GM12872 (cell line): ENCODE data around the gene MYO1C.

Experiments
- TF ChIP-seq, protein P1 (sequence below): IDR thresholded peaks from 3 replicates; pipeline ENCODE4 v1.5.1; 2011; ENCODE audit warnings: low read depth, mild to moderate bottlenecking, low read length, moderate library complexity; ENCODE audit not compliant: insufficient read depth

MYO1C gene

GRCh38 chr17:1467258-1467657 lies 25.2 kb downstream of the MYO1C start:
- TF ChIP-seq, protein P1, sequence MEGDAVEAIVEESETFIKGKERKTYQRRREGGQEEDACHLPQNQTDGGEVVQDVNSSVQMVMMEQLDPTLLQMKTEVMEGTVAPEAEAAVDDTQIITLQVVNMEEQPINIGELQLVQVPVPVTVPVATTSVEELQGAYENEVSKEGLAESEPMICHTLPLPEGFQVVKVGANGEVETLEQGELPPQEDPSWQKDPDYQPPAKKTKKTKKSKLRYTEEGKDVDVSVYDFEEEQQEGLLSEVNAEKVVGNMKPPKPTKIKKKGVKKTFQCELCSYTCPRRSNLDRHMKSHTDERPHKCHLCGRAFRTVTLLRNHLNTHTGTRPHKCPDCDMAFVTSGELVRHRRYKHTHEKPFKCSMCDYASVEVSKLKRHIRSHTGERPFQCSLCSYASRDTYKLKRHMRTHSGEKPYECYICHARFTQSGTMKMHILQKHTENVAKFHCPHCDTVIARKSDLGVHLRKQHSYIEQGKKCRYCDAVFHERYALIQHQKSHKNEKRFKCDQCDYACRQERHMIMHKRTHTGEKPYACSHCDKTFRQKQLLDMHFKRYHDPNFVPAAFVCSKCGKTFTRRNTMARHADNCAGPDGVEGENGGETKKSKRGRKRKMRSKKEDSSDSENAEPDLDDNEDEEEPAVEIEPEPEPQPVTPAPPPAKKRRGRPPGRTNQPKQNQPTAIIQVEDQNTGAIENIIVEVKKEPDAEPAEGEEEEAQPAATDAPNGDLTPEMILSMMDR = no peak

GRCh38 chr17:1464186-1464585 lies 28.3 kb downstream of the MYO1C start:
- TF ChIP-seq, protein P1 = no peak

DNA sequence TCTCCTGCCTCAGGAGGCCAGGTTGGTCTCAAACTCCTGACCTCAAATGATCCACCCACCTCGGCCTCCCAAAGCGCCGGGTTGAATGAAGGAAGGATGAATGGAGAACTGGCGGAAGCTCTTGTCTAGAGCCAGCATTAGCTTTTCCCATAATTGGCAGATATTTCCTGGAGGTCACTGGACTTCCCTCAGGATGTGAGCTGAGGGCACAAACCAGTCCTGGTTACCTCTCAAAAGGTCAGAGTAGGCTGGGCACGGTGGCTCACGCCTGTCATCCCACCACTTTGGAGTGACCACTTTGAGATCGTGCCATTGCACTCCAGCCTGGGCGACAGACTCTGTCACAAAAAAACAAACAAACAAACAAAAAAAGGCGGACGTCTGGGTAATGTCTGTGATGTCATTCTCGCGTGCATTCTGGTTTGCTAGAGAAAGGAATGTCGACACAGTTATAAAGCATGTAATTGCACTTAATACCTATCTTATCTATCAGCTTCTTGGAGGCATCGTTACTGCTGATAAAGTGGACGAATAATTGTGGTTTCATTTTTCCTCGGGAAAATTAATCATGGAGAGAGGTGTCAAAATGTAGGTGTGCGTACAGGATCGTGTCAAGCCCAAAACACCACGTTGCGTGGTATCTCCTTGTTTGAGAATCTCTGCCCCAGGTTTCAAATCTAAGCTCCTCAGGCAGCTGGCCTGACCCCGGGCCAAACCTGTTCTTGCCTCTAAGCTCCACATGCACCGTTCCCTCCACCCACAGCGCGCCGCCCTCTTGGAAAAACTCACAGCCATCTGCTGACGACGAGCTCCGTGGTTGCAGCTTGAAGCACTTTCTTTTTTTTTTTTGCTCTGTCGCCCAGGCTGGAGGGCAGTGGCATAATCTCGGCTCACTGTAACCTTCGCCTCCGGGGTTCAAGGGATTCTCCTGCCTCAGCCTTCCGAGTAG lies 30.0 kb downstream of the MYO1C start:
- TF ChIP-seq, protein P1 = no peak

DNA sequence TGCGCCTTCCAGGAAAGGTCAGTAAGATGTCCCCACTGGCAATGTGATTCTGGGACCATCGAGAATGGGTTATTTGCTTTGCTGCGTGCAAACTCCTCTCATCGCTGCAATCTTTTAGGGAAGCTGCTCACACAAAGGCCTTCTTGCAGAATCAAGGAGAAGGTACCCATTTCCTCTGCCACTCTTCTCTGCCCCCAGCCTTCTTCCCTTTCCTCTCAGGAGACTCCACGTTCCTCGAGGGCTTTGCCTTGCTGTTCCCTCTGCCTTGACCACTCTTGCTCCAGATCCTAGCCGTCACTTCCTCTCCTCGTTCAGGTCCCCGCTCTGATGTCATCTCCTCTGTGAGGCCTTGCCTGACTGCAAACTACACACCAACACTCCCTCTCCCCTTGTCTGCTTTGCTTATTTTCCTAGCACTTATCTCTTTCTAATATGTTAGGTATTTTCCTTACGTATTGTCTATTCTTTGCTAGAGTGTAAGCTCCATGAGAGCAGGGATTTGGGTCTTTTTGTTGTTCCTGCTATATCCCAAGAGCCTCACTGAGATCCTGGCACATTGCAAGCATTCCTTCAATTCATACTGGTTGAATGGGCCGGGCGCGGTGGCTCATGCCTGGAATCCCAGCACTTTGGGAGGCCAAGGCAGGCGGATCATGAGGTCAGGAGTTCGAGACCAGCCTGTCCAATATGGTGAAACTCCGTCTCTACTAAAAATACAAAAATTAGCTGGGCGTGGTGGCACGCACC lies 31.1 kb downstream of the MYO1C start:
- TF ChIP-seq, protein P1 = no peak

- TF ChIP-seq, protein P1 = no peak
These were observed 32.3 kb downstream of the MYO1C start for GRCh38 chr17:1460233-1460632.

DNA sequence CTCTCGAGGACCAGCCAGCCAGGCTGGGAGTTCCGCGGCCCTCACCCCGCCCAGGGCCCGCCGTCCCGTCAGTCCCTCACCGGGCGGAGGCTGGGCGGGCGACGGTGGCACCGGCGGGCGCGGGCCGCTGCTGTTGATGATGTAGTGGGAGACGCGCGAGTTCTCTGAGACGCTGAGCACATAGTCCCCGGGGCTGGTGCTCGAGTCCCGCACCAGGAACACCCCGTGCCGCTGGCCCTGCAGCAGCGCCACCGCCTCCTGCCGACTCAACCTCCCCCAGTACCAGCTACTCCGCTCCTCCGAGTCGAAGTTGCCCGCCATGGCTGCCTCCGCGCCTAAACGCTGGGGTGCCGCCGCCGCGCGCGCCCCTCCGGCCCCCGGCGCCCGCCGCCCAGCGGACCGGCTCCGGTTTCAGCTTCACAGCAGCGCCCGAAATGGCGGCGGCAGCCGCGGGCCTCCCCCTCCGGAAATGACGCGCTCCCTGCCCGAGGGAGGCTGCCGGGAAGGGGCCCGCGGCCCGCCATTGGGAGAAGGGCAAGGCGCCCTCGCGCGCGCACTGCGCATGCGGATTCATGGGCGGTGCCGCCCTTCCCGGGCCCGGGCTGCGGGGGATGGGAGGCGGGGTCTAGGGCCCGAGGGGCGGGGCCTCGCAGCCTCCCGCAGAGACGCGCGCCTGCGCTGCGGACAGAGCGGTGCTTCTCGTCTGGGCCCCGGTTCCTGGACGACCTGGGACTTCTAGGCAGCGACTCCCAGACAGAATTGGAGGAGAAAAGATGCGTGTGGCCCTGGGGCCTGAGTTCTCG lies 36.5 kb downstream of the MYO1C start, which contains the start of gene CRK:
CRK (minus strand) TSS at position 436 of the 803 bp plus-strand sequence; CDS start at position 321, 115 bp downstream.
- TF ChIP-seq, protein P1 = no peak
